ENCODE data around the gene LLGL2.
"Not testable (repeated sequence)": the region's sequence is repeated elsewhere in the genome, so short reads cannot be mapped to it uniquely, and the experiment has no call there.

LLGL2 gene

GRCh38 chr17:75571197-75571884 lies 45.8 kb downstream of the LLGL2 start:
- DNase-seq (ENCODE audit: low spot score), result no peak

GRCh38 chr17:75571885-75572215 lies 46.4 kb downstream of the LLGL2 start:
- DNase-seq (ENCODE audit: low spot score), result no peak

GRCh38 chr17:75572713-75573539 lies 47.4 kb downstream of the LLGL2 start:
- no peak for DNase-seq (ENCODE audit: low spot score)

GRCh38 chr17:75573540-75573957 lies 48.1 kb downstream of the LLGL2 start:
- no peak for DNase-seq (ENCODE audit: low spot score)

GRCh38 chr17:75573994-75574393 lies 48.5 kb downstream of the LLGL2 start:
- DNase-seq (ENCODE audit: low spot score), result no peak

- DNase-seq (ENCODE audit: low spot score), result no peak
These were observed 49.0 kb downstream of the LLGL2 start for GRCh38 chr17:75574404-75575036.

- no peak for DNase-seq (ENCODE audit: low spot score)
These were observed 49.7 kb downstream of the LLGL2 start for GRCh38 chr17:75575197-75575596.

- no peak for DNase-seq (ENCODE audit: low spot score)
These were observed 50.2 kb downstream of the LLGL2 start for GRCh38 chr17:75575728-75576127.

GRCh38 chr17:75576661-75577060 lies 51.2 kb downstream of the LLGL2 start:
- no peak for DNase-seq (ENCODE audit: low spot score)

GRCh38 chr17:75581121-75581725 lies 55.7 kb downstream of the LLGL2 start:
- DNase-seq (ENCODE audit: low spot score), result not testable (repeated sequence)

- DNase-seq (ENCODE audit: low spot score), result not testable (repeated sequence)
These were observed 57.7 kb downstream of the LLGL2 start for GRCh38 chr17:75583197-75583596.

GRCh38 chr17:75584849-75585175 lies 59.3 kb downstream of the LLGL2 start:
- no peak for DNase-seq (ENCODE audit: low spot score)

GRCh38 chr17:75587675-75588595 lies 62.4 kb downstream of the LLGL2 start, which contains the start of gene MYO15B:
MYO15B (plus strand) TSS chr17:75587800; CDS start chr17:75588058, 258 bp downstream.
- no peak for DNase-seq (ENCODE audit: low spot score)

- no peak for DNase-seq (ENCODE audit: low spot score)
These were observed 63.1 kb downstream of the LLGL2 start for GRCh38 chr17:75588596-75589011.

- peak; percentile 100 for DNase-seq (ENCODE audit: low spot score)
These were observed 63.8 kb downstream of the LLGL2 start for GRCh38 chr17:75589012-75589918.

GRCh38 chr17:75589919-75590303 lies 64.4 kb downstream of the LLGL2 start:
- DNase-seq (ENCODE audit: low spot score), result no peak

GRCh38 chr17:75590314-75590761 lies 64.8 kb downstream of the LLGL2 start:
- DNase-seq (ENCODE audit: low spot score), result no peak

GRCh38 chr17:75590849-75591721 lies 65.6 kb downstream of the LLGL2 start:
- DNase-seq (ENCODE audit: low spot score), result no peak

GRCh38 chr17:75591722-75592302 lies 66.3 kb downstream of the LLGL2 start:
- no peak for DNase-seq (ENCODE audit: low spot score)

Measured in AG08396 (cell line).